Suppressor macrophage treated with lipopolysaccharide for 4 hours (primary cell): ENCODE results near the gene EHD1.

Source experiments
- DNase-seq: peaks from one replicate; pipeline ENCODE4 v3.0.0-alpha.2; 2020

The EHD1 gene

GRCh38 chr11:64888729-64889511 is 10.5 kb upstream of the EHD1 start:
- no peak for DNase-seq

GRCh38 chr11:64888406-64888728 is 9.9 kb upstream of the EHD1 start:
- DNase-seq, result no peak

DNA sequence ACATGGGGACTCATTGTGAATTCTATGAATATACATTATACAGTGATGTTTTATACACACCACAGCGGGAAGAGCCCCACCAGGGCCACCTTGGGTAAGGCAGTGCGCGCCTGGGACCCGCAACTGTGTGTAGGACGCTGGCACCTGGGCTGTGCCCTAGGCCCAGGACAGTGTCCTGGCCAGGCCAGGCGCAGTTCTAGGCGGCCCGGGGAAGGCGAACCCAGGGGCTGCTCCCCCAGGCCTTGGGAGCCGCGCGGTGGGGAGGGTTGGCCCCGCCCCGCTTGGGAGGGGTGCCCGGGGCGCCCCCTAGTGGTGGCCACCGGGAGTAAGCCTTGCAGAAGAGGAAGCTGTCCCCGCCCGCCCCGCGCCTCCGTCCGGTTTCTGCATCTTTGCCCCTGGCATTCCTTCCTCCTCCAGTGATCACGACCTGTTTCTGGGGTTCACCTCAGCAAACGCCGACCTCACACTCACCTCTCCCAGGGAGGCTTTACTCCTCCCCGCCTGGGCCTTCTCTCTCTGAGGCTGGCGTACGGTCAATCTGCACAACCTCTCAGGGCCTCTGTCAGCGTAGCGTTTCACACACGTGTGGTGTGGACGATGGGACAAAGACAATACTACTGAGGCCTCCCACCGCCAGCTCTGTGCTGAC is 9.5 kb upstream of the EHD1 start:
- DNase-seq, result peak; percentile 90

- no peak for DNase-seq
Measured at GRCh38 chr11:64887234-64887756, 8.9 kb upstream of the EHD1 start.

GRCh38 chr11:64885367-64886286 is 7.2 kb upstream of the EHD1 start:
- peak; percentile 95 for DNase-seq

DNA sequence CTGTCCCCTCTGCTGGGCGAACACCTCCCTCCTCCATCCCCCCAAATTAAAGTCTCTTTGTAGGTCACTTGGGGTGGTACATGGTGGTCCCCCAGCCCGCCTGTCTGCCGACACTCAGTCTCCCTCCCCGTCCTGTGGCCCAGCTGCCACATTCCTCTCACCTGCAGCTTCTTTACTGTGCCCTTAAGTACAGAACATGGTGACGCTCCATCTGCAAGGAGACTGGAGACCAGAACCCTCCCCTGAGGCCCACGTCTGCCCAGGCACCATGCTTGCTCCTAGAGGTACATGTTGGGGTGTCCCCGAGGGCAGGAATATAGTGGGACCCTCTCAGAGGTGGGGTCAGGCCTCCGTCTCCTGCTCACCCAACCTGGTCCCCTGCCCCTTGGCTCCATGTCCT is 5.6 kb upstream of the EHD1 start:
- no peak for DNase-seq

DNA sequence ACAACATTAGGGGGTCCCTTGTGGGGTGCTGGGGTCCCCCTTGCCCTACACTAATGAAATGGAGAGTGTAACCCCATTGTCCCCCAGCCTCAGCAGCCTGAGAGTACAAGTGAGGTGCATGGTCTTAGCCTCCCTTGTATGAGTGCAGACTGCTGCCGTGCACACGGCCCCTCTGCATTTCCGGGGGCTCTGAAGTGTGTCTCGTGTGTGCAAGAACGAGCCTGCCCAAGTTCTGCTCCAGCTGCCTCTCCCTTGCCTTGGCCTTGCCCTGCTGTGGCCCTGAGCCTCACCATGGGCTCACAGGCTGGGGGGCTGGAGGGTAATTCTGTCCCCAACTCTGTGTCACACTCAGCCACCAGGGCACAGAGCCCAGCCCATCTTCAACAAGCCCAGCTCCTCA is 5.2 kb upstream of the EHD1 start:
- no peak for DNase-seq

GRCh38 chr11:64882243-64882642 is 3.8 kb upstream of the EHD1 start:
- DNase-seq, result no peak

DNA sequence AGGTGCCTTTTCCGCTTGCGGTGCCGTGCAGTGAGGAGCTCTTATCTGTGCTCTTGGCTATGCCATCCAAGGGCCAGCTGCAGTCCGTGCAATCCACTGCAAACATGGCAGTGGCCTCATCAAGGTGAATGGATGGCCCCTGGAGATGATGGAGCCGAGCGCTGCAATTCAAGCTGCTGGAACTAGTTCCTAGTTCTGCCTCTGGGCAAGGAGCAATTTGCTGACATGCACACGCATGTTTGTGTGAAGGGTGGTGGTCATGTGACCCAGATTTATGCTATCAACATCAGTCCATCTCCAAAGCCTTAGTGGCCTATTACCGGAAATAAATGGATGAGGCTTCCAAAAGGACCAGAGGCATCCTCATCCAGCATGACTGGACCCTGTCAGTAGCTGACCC is 3.1 kb upstream of the EHD1 start:
- DNase-seq, result no peak

DNA sequence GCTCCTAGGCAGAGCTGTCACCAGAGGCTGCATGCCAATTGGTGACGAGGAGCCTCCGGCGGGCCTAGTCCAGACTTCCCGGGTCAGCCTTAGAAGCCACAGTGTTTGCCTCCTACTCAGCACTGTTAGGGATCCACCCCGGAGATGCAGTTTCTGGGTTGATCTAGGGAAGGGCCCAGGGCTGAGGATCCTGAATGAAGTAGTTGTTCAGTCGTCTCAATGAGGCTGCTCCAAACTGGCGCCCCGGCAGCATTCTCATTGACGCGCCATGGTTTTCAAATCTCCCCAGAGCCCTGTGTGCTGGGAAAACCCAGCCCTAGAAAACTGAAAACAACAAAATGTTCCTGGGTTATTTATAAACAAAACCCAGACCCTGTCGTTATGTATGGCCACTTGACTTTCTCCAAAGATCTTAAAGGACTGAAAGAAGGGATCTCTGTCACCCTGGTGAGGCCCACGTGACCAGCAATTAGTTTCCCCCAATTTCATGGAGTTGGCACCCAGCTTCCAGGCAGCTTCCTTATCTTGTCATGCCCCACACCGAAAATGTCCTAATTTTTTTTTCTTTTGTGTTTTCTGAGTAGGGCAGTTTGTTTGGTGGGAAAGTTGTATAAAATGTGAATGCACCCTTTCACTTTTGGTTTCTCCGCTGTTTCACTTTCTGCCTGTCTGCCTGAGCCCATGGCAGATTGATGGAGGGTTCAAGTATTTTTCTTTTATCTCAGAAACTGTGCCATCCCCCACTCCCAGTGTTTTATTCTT is 2.0 kb upstream of the EHD1 start:
- peak; percentile 92 for DNase-seq

DNA sequence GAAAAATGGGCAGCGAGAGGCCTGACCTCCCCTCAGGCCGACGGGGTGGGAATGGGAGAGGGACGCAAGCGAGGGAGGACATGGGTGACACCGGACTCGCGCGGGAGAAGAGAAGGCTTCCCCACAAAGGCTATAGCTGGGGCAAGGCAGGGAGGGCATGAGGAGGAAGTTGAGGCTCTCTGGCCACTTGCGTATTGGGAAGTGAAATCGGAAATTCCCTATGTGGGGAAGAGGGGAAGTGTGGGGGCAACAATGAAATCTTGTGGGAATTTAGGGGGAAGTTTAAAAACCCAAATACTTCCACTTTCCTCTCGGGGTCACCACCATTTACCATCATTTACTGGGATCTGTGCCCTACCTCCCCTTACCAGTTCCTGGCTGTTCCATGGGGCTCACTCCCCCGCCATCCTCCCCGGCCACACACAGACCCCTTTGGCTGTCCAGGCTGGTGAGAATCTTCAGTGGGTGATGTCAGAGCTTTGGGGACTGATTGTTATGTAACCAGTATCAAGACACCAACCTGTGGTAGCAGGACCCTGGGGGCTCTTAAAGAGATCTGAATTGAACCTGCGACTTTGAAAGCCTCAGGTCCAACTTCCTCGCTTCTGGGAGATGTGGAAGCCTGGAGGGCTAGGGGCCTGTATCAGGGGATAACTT is 951 bp upstream of the EHD1 start:
- DNase-seq, result peak; percentile 97

DNA sequence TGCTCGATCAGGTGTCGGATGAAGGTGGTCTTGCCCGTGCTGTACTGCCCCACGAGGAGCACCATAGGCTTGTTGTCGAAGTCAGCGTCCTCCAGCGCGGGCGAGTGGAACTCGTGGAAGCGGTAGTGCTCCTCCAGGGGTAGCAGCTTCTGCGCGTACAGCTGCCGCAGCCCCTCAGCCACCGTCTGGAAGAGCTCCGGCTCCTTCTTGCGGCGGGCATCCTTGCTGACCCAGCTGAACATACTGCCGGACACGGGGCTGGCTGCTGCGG is 263 bp downstream of the EHD1 start:
- DNase-seq, result no peak

DNA sequence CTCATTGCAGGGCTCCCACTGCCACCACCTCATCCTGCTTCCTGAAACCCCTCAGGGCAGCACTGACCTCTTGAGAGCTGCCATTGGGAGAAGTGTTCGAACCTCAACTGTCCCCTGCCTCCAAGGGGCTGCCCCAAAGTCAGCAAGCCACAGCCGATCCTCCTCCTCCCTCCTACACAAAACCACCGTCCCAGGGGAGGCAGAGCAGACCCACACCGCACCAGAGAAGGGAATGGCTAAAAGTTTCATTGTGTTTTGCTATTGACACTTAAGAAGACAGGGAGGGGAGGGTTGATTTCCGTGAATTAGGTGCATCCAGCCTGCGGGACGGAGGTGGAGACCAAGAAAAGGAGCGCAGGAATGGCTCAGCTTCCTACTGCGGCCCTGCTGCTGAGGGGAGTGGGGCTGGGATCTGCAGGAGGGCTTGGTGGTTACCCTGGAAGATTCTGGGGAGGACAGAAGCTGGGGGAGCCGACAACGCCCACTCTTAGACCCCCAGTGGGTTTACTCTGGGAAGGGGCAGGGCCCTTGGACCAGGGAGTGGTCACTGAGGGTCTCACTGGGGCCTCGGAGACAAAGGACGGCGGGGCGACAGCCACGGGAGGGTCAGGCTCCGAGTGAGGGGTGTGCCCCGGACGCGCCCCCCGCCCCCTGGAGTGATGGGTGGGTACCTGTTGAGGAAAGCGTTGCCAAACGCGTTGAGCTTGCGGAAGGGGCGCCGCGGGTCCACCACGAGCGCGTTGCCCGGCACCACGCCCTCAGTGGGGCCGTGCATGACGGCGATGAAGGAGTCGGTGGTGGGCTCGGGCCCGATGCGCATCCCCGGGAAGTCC is 815 bp downstream of the EHD1 start:
- no peak for DNase-seq

GRCh38 chr11:64876835-64877341 is 1.5 kb downstream of the EHD1 start:
- no peak for DNase-seq

DNA sequence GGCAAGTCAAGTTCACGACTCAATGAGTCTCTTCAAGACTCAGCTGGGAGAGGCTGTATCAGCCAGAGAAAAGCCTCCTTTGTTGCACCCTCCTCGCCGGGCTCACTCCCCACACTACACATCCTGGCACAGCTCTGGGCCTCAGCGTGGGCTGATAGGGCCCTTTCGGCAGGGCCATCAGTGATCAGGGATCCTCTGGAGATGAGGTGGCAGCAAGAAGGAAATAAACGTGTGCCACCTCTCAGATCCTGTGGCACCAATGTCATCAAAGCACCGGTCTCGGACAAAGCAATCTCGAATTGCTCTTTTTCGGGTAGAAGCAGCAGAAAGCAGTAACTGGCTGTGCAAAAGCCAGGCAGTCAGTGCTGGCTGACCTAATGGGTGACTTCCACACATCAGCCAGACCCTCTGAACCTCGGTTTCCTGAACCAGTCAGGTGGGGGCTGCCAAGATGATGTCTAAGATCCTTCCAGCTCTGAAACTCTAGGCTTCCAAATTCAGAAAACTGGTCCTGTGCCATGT is 2.1 kb downstream of the EHD1 start:
- DNase-seq, result no peak

DNA sequence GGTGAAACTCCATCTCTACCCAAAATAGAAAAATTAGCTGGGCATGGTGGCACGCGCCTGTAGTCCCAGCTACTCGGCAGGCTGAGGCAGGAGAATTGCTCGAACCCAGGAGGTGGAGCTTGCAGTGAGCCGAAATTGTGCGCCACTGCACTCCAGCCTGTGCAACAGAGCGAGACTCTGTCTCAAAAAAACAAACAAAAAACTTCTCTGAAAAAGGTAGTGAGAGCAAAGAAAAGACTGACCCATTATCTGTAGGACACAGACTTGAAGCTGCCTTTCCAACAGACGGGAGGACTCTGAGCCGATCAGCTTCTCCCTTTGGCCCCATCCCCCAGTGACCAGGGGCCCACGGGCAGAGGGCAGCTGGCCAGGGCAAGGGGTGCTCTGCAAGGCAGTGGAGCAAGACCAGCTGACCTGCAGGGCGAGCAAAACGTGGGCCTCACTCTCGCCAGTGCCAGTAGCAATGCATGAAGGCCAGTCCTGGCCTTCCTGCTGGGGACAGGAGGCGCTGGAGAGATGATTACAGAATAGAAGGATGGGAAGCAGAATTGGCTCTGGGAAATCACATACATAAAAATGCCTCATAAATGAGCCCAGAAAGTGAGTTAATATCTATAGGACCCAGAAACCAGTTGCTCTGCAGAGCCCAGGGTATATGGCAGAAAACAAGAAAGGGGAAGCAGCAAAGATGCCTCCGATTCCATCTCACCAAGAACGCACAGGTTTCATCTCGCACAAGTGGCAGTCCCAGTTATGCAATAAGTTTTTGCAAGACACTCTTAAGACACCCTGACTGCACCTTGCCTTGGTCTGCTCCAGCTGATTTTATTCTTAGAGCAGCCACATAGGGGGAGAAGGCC is 2.8 kb downstream of the EHD1 start:
- DNase-seq, result no peak

DNA sequence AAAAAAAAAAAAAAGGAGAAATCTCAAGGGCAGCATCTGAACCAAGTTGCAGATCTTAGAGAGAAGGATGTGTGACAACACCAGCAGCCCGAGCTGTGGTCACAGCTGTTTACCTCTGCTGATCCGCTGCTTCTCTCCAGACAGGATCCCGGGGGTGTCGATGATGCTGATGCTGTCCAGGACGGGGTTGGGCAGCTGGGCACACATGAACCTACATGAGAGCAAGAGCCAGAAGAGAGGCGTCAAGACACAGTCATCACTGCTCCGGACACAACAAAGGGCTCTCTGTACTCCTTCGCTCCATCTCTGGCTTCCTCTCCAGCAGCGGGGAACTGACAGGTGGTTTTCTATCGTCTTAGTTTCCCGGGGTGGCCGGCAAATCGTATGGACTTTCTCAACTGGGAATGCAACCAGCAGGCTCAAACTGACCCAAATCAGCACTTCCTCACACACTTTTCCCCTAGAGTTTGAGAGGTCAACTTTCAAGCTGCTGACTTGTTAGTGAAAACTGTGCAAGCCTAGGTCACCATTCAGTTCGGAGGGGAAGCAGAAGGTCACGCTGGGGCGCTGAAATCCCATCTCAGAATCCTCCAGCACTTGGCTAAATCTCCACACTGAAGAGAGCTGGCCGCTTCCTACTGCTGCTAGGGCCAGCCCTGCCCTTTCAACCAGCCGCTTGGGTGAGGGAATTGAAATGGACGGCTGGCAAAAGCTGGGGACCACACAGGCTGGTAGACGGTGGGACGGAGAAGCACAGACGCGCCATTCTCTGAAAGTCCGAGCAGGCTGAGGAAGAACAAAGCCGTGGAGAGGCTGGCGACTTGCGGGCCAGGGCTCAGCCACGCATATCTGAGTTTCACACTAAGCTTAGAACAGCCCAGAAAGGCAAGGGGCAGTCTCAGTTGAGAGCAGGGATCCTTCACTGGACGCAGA is 3.8 kb downstream of the EHD1 start:
- DNase-seq, result peak; percentile 38

DNA sequence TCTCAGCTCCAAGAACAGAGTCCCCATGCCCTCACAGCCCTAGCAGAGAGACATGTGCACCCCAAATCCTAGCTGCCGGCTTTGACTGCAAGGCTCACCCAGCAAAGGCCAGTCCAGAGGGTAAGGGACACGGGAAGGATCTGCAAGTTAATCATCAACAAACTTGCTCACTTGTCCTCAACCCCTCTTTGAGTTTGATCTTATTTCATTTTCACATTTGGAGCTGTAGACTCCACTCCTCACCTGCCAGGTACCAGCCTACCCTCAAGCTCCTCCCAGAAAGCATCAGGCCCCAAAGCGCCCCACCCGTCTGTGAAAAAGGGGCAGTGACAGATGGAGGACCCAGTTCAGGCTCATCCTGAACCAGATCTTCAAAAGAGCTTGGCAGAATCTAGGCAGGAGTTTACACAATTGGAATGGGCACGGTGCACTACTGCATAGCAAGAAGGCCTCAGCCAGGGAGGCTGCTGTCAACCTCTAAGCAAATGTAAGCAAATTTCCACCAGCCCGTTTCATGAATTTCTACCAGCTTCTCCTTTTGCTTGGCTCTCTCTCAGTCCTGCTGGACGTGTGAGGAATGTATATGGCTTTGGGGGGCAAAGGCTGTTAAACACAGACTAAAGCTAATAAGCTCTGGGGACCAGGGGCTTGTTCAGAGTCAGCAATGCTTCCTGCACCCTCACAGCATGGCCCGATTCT is 5.5 kb downstream of the EHD1 start:
- DNase-seq, result no peak
